ENCODE data around the gene SPG7.

Gene SPG7

GRCh38 chr16:89541792-89542191 lies 33.6 kb downstream of the SPG7 start:
- TF ChIP-seq EZH2phosphoT487 (IDR thresholded peaks at IDR 0.05; ENCODE audit: low read length) (no peak), CTCF (IDR thresholded peaks at IDR 0.05; ENCODE audit: low read length) (no peak), EZH2 (optimal IDR thresholded peaks at IDR 0.05; ENCODE audit: low read depth, low read length) (no peak)
- no peak for DNase-seq
- Histone ChIP-seq H3K36me3 (replicated peaks; ENCODE audit: insufficient read depth, low read length) (no peaks in the 10 kb centered on the region), H3K79me2 (ENCODE audit: low read length) (no peaks in the 10 kb centered on the region), H2AFZ (ENCODE audit: low read length) (no peak overlapping the region), H3K27me3 (replicated peaks; ENCODE audit: insufficient read depth, low read length) (no peaks in the 10 kb centered on the region), H3F3A (ENCODE audit: insufficient read depth, low read length) (no peaks in the 10 kb centered on the region), H4K20me1 (ENCODE audit: insufficient read depth, low read length) (no peaks in the 10 kb centered on the region), H3K9ac (ENCODE audit: low read length) (no peak overlapping the region), H3K9me3 (replicated peaks; ENCODE audit: insufficient read depth, low read length) (no peaks in the 10 kb centered on the region), H3K27ac (ENCODE audit: low read length) (no peak overlapping the region), H3K4me2 (ENCODE audit: low read depth, low read length) (no peak overlapping the region), H3K4me1 (ENCODE audit: low read length) (no peaks in the 10 kb centered on the region), H3K4me3 (ENCODE audit: low read length) (no peak overlapping the region), H3K9me2 (replicated peaks; ENCODE audit: insufficient read depth, low read length) (no peaks in the 10 kb centered on the region)

GRCh38 chr16:89544113-89544512 lies 35.9 kb downstream of the SPG7 start:
- H3K4me3 ChIP-seq (ENCODE audit: low read length): no peak overlapping the region
- no peaks in the 10 kb centered on the region for H3K27me3 ChIP-seq (replicated peaks; ENCODE audit: insufficient read depth, low read length)
- no peaks in the 10 kb centered on the region for H4K20me1 ChIP-seq (ENCODE audit: insufficient read depth, low read length)
- no peaks in the 10 kb centered on the region for H3K4me1 ChIP-seq (ENCODE audit: low read length)
- no peaks in the 10 kb centered on the region for H3K79me2 ChIP-seq (ENCODE audit: low read length)
- H3K27ac ChIP-seq (ENCODE audit: low read length): no peak overlapping the region
- TF ChIP-seq CTCF (IDR thresholded peaks at IDR 0.05; ENCODE audit: low read length) (no peak), EZH2phosphoT487 (IDR thresholded peaks at IDR 0.05; ENCODE audit: low read length) (no peak), EZH2 (optimal IDR thresholded peaks at IDR 0.05; ENCODE audit: low read depth, low read length) (no peak)
- DNase-seq: no peak
- no peaks in the 10 kb centered on the region for H3K36me3 ChIP-seq (replicated peaks; ENCODE audit: insufficient read depth, low read length)
- H3F3A ChIP-seq (ENCODE audit: insufficient read depth, low read length): no peaks in the 10 kb centered on the region
- no peaks in the 10 kb centered on the region for H3K9me2 ChIP-seq (replicated peaks; ENCODE audit: insufficient read depth, low read length)
- H2AFZ ChIP-seq (ENCODE audit: low read length): no peak overlapping the region
- no peak overlapping the region for H3K9ac ChIP-seq (ENCODE audit: low read length)
- H3K4me2 ChIP-seq (ENCODE audit: low read depth, low read length): no peak overlapping the region
- H3K9me3 ChIP-seq (replicated peaks; ENCODE audit: insufficient read depth, low read length): no peaks in the 10 kb centered on the region

GRCh38 chr16:89544713-89545043 lies 36.5 kb downstream of the SPG7 start:
- TF ChIP-seq EZH2phosphoT487 (IDR thresholded peaks at IDR 0.05; ENCODE audit: low read length) (no peak), CTCF (IDR thresholded peaks at IDR 0.05; ENCODE audit: low read length) (no peak), EZH2 (optimal IDR thresholded peaks at IDR 0.05; ENCODE audit: low read depth, low read length) (no peak)
- no peak overlapping the region for H3K4me2 ChIP-seq (ENCODE audit: low read depth, low read length)
- H3K9ac ChIP-seq (ENCODE audit: low read length): no peak overlapping the region
- no peaks in the 10 kb centered on the region for H3K79me2 ChIP-seq (ENCODE audit: low read length)
- H2AFZ ChIP-seq (ENCODE audit: low read length): no peak overlapping the region
- no peak for DNase-seq
- no peaks in the 10 kb centered on the region for H4K20me1 ChIP-seq (ENCODE audit: insufficient read depth, low read length)
- H3K9me3 ChIP-seq (replicated peaks; ENCODE audit: insufficient read depth, low read length): no peaks in the 10 kb centered on the region
- no peaks in the 10 kb centered on the region for H3K9me2 ChIP-seq (replicated peaks; ENCODE audit: insufficient read depth, low read length)
- no peak overlapping the region for H3K4me3 ChIP-seq (ENCODE audit: low read length)
- no peaks in the 10 kb centered on the region for H3K27me3 ChIP-seq (replicated peaks; ENCODE audit: insufficient read depth, low read length)
- no peaks in the 10 kb centered on the region for H3K4me1 ChIP-seq (ENCODE audit: low read length)
- no peaks in the 10 kb centered on the region for H3K36me3 ChIP-seq (replicated peaks; ENCODE audit: insufficient read depth, low read length)
- H3K27ac ChIP-seq (ENCODE audit: low read length): no peak overlapping the region
- H3F3A ChIP-seq (ENCODE audit: insufficient read depth, low read length): no peaks in the 10 kb centered on the region

All from MM.1S (cell line).